Loucy (cell line): Measurements from ENCODE around the gene NAV2.

Source experiments
- H2AFZ ChIP-seq: fragments of 200-600 bp; sonication (generic); 2 replicates; pipeline ENCODE4 v1.6.0; 2016; ENCODE audit warnings: antibody characterized with exemption, mild to moderate bottlenecking, low read length, moderate library complexity
- H3F3A ChIP-seq: fragments of 200-600 bp; 2 replicates; pipeline ENCODE4 v1.6.0; 2016; ENCODE audit warnings: antibody characterized with exemption, low read depth, mild to moderate bottlenecking
- H3K27me3 ChIP-seq: fragments of 200-600 bp; sonication (generic); 2 replicates; pipeline ENCODE4 v1.6.1; 2014; ENCODE audit warnings: low read length, mild to moderate bottlenecking; ENCODE audit not compliant: insufficient read depth, poor library complexity, severe bottlenecking
- H3K36me3 ChIP-seq: fragments of 200-600 bp; sonication (generic); 2 replicates; pipeline ENCODE4 v1.6.1; 2016; ENCODE audit warnings: low read length; ENCODE audit not compliant: insufficient read depth
- H3K4me1 ChIP-seq: fragments of 200-600 bp; sonication (generic); 2 replicates; pipeline ENCODE4 v1.5.1; 2014; ENCODE audit warnings: low read length, mild to moderate bottlenecking; ENCODE audit not compliant: insufficient read depth, poor library complexity, severe bottlenecking
- H3K4me2 ChIP-seq: fragments of 200-600 bp; sonication (generic); 2 replicates; pipeline ENCODE4 v1.6.0; 2014; ENCODE audit warnings: antibody characterized with exemption, low read length, low read depth, mild to moderate bottlenecking; ENCODE audit not compliant: poor library complexity, severe bottlenecking
- H3K4me3 ChIP-seq: fragments of 200-600 bp; sonication (generic); 2 replicates; pipeline ENCODE4 v1.5.1; 2014; ENCODE audit warnings: low read length, mild to moderate bottlenecking, mixed read lengths; ENCODE audit not compliant: poor library complexity, severe bottlenecking
- H3K79me2 ChIP-seq: fragments of 200-600 bp; sonication (generic); 2 replicates; pipeline ENCODE4 v1.6.1; 2014; ENCODE audit warnings: low read length; ENCODE audit not compliant: insufficient read depth
- H3K9ac ChIP-seq: fragments of 200-600 bp; sonication (generic); 2 replicates; pipeline ENCODE4 v1.6.0; 2014; ENCODE audit warnings: mild to moderate bottlenecking, low read depth, low read length, moderate library complexity; ENCODE audit not compliant: poor library complexity, severe bottlenecking
- H3K9me2 ChIP-seq: fragments of 200-600 bp; sonication (generic); replicated peaks from 2 replicates; pipeline ENCODE4 v1.6.1; 2016; ENCODE audit warnings: low read depth, low read length, mixed read lengths
- H3K9me3 ChIP-seq: fragments of 200-600 bp; sonication (generic); 2 replicates; pipeline ENCODE4 v1.6.1; 2014; ENCODE audit warnings: mild to moderate bottlenecking, antibody characterized with exemption, low read length, low read depth; ENCODE audit not compliant: insufficient read depth
- H4K20me1 ChIP-seq: fragments of 200-600 bp; sonication (generic); 2 replicates; pipeline ENCODE4 v1.6.0; 2014; ENCODE audit warnings: antibody characterized with exemption, low read length, mild to moderate bottlenecking; ENCODE audit not compliant: insufficient read depth, poor library complexity, severe bottlenecking
- EZH2phosphoT487 ChIP-seq: fragments of 200-600 bp; IDR thresholded peaks from 2 replicates; pipeline ENCODE4 v1.6.1; 2018; ENCODE audit warnings: antibody characterized with exemption, mild to moderate bottlenecking, moderate library complexity, borderline replicate concordance
- TF ChIP-seq, protein P1 (sequence below): fragments of 200-600 bp; sonication (generic); conservative IDR thresholded peaks from 2 replicates; pipeline ENCODE4 v1.5.1; 2014; ENCODE audit warnings: mild to moderate bottlenecking, antibody characterized with exemption, low read length

The NAV2 gene

GRCh38 chr11:19766810-19767209 lies 54.2 kb downstream of the NAV2 start:
- Histone ChIP-seq H3K4me2 (no peak overlapping the region), H3K4me3 (no peak overlapping the region), H3K9me2 (no peaks in the 10 kb centered on the region), H3F3A (no peaks in the 10 kb centered on the region), H2AFZ (no peak overlapping the region), H3K9me3 (no peaks in the 10 kb centered on the region), H3K9ac (no peak overlapping the region), H3K27me3 (no peaks in the 10 kb centered on the region), H3K36me3 (no peaks in the 10 kb centered on the region), H4K20me1 (no peaks in the 10 kb centered on the region), H3K4me1 (no peaks in the 10 kb centered on the region), H3K79me2 (no peaks in the 10 kb centered on the region)
- no peak for TF ChIP-seq EZH2phosphoT487
- TF ChIP-seq, protein P1, sequence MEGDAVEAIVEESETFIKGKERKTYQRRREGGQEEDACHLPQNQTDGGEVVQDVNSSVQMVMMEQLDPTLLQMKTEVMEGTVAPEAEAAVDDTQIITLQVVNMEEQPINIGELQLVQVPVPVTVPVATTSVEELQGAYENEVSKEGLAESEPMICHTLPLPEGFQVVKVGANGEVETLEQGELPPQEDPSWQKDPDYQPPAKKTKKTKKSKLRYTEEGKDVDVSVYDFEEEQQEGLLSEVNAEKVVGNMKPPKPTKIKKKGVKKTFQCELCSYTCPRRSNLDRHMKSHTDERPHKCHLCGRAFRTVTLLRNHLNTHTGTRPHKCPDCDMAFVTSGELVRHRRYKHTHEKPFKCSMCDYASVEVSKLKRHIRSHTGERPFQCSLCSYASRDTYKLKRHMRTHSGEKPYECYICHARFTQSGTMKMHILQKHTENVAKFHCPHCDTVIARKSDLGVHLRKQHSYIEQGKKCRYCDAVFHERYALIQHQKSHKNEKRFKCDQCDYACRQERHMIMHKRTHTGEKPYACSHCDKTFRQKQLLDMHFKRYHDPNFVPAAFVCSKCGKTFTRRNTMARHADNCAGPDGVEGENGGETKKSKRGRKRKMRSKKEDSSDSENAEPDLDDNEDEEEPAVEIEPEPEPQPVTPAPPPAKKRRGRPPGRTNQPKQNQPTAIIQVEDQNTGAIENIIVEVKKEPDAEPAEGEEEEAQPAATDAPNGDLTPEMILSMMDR: no peak

DNA sequence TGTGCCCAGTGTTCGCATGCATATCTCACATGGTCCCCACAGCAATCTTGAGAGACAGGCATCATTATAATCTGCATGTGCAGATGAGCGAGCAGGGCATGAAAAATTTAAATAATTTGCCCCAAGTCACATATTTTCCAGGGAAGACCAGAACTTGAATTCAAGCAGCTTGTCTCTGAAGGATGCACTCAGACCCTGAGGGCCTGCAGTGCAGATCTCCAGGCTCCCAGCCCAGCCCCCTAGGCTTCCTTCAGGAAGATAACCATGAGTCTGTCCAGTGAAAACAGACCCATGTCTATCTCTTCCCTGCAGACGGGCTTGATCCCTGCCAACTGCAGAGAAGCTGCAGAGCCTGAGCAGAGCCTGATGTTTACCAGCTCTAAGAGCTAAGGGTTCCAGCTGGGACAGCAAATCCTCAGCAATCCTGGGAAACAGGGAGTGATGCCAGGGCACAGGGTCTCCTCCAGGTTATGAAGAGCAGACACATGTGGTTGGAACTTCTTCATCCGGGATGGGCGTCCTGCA lies 55.1 kb downstream of the NAV2 start:
- Histone ChIP-seq H3K79me2 (no peaks in the 10 kb centered on the region), H3K36me3 (no peaks in the 10 kb centered on the region)

DNA sequence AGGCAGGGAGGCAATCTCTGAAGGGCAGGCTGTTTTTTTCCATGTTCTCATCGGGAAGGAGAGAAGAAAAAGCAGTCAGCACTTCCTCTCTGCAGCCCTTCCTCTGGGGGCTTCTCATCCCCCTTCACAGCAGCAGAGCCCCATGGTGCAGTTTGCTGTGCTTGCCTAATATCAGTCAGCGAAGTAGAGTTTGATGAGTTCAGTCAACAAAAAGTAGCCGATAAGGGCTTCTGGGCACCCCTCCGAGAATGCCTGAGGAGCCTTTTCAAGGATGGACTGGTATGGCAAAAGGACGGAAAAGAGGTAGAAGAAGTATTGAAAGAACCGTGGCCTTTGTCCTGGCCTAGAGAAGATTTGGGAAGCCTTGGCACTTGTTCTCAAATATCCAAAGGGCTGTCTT lies 55.6 kb downstream of the NAV2 start:
- Histone ChIP-seq H3K9me2 (no peaks in the 10 kb centered on the region), H3K36me3 (no peaks in the 10 kb centered on the region), H3K4me1 (no peaks in the 10 kb centered on the region), H3K27me3 (no peaks in the 10 kb centered on the region), H3K79me2 (no peaks in the 10 kb centered on the region), H3K4me2 (no peak overlapping the region), H4K20me1 (no peaks in the 10 kb centered on the region), H3K4me3 (no peak overlapping the region), H3F3A (no peaks in the 10 kb centered on the region), H3K9ac (no peak overlapping the region), H3K9me3 (no peaks in the 10 kb centered on the region), H2AFZ (no peak overlapping the region)
- TF ChIP-seq, protein P1: no peak
- TF ChIP-seq EZH2phosphoT487: no peak

More for the DNA sequence above, 55.1 kb downstream of the NAV2 start:
- no peaks in the 10 kb centered on the region for H3F3A ChIP-seq
- no peaks in the 10 kb centered on the region for H3K27me3 ChIP-seq
- no peak overlapping the region for H3K9ac ChIP-seq
- H3K4me3 ChIP-seq: no peak overlapping the region
- H3K9me2 ChIP-seq: no peaks in the 10 kb centered on the region
- no peaks in the 10 kb centered on the region for H3K9me3 ChIP-seq
- no peak overlapping the region for H2AFZ ChIP-seq
- no peaks in the 10 kb centered on the region for H4K20me1 ChIP-seq
- no peak overlapping the region for H3K4me2 ChIP-seq
- TF ChIP-seq, protein P1: no peak
- TF ChIP-seq EZH2phosphoT487: no peak
- H3K4me1 ChIP-seq: no peaks in the 10 kb centered on the region
